CD4-positive, CD25-positive, alpha-beta regulatory T cell (primary cell): Measurements from ENCODE around the gene ZNF827. TPM values are rescaled to one million over a fixed set of nuclear protein-coding genes. Genes with fewer than 3 reads are reported as not detected.

ENCODE experiments used
- ATAC-seq, 2 donors: fragments of 150-1000 bp; cut with Tn5 transposase; one replicate each; pipeline ENCODE4 v1.10.0; 2021; ENCODE audit warnings: low read depth in 2 of 2, moderate number of reproducible peaks in 2 of 2, moderate library complexity in 1 of 2
- DNase-seq, 3 donors: peaks; one replicate each; pipeline versions ENCODE4 v3.0.0 to v3.0.0-alpha.2; 2012 to 2022; ENCODE audit warnings: mixed read lengths in 1 of 3
- H3K27ac ChIP-seq: one replicate; pipeline ENCODE4 v1.7.0; 2013; ENCODE audit warnings: mild to moderate bottlenecking, low read length; ENCODE audit not compliant: insufficient read depth, poor library complexity, severe bottlenecking
- H3K27me3 ChIP-seq: one replicate; pipeline ENCODE4 v1.7.0; 2013; ENCODE audit warnings: low read length; ENCODE audit not compliant: control insufficient read depth, insufficient read depth
- H3K36me3 ChIP-seq: one replicate; pipeline ENCODE4 v1.7.0; 2013; ENCODE audit warnings: mild to moderate bottlenecking, low read length, moderate library complexity; ENCODE audit not compliant: control insufficient read depth, insufficient read depth
- H3K4me1 ChIP-seq: 2 replicates; pipeline ENCODE4 v1.7.0; 2013; ENCODE audit warnings: mild to moderate bottlenecking, low read length; ENCODE audit not compliant: insufficient read depth, control insufficient read depth, poor library complexity, severe bottlenecking
- H3K4me3 ChIP-seq: one replicate; pipeline ENCODE4 v1.7.0; 2013; ENCODE audit warnings: low read depth, mild to moderate bottlenecking, low read length, moderate library complexity
- H3K9me3 ChIP-seq, 2 experiments: 1 replicate in 1 of 2; 2 replicates in 1 of 2; pipeline ENCODE4 v1.7.0; 2013; ENCODE audit warnings: low read length in 2 of 2, mild to moderate bottlenecking in 1 of 2, moderate library complexity in 1 of 2; ENCODE audit not compliant: control insufficient read depth in 2 of 2
- H3K27ac Mint-ChIP-seq, 3 donors: one replicate each; pipeline ENCODE4 v1.8.0; 2020 to 2022; ENCODE audit warnings: mild to moderate bottlenecking in 3 of 3, mixed read lengths in 3 of 3, moderate library complexity in 2 of 3
- H3K27me3 Mint-ChIP-seq: one replicate; pipeline ENCODE4 v1.8.0; 2022; ENCODE audit warnings: mild to moderate bottlenecking, mixed read lengths
- H3K36me3 Mint-ChIP-seq: one replicate; pipeline ENCODE4 v1.8.0; 2020; ENCODE audit warnings: mixed read lengths
- H3K4me1 Mint-ChIP-seq, 4 donors: one replicate each; pipeline ENCODE4 v1.8.0; 2020 to 2022; ENCODE audit warnings: mixed read lengths in 4 of 4, mild to moderate bottlenecking in 1 of 4
- H3K4me3 Mint-ChIP-seq, 4 donors: one replicate each; pipeline ENCODE4 v1.8.0; 2020 to 2022; ENCODE audit warnings: mild to moderate bottlenecking in 4 of 4, mixed read lengths in 4 of 4, moderate library complexity in 3 of 4
- H3K9me3 Mint-ChIP-seq, 7 donors: one replicate each; pipeline ENCODE4 v1.8.0; 2020 to 2022; ENCODE audit warnings: mixed read lengths in 7 of 7, mild to moderate bottlenecking in 3 of 7, moderate library complexity in 2 of 7
- polyA plus RNA-seq, 4 donors: library from polyadenylated mRNA; unstranded; fragments of 300-500 nt; fragmentation: Illumina TruSeq; gene quantifications; one replicate each; pipeline ENCODE4 v1.2.3, GENCODE V29; 2021
- total RNA-seq: library from RNA; stranded (reverse); gene quantifications from one replicate; pipeline ENCODE4 v1.2.3, GENCODE V29; 2022

Gene ZNF827
- total and polyA plus RNA-seq, 5 donors from 2014 or later = 0.92 to 6.0 (median 1.2) TPM

GRCh38 chr4:145773581-145774234, 164.9 kb downstream of the ZNF827 start:
- Histone ChIP-seq H3K4me3 (no peak overlapping the region), H3K36me3 (no peaks in the 10 kb centered on the region), H3K27me3 (no peaks in the 10 kb centered on the region), H3K4me1 (no peaks in the 10 kb centered on the region), H3K9me3 (no peaks in the 10 kb centered on the region), H3K27ac (no peak overlapping the region)
- H3K9me3 Mint-ChIP-seq = no peaks in the 10 kb centered on the region
- H3K4me1 Mint-ChIP-seq = no peaks in the 10 kb centered on the region
- no peak for ATAC-seq
- H3K36me3 Mint-ChIP-seq = peaks cover 33% of the 10 kb centered on the region
- DNase-seq = no peak
- H3K27ac Mint-ChIP-seq = no peak overlapping the region
- H3K27me3 Mint-ChIP-seq = no peaks in the 10 kb centered on the region
- no peak overlapping the region for H3K4me3 Mint-ChIP-seq

- Mint-ChIP-seq H3K27me3 (no peaks in the 10 kb centered on the region), H3K9me3 (peaks cover 0 to 3% (median 0%) of the 10 kb centered on the region in 7 donors), H3K36me3 (peaks cover 33% of the 10 kb centered on the region), H3K4me1 (no peaks in the 10 kb centered on the region), H3K27ac (no peak overlapping the region), H3K4me3 (no peak overlapping the region)
- ATAC-seq (no peak), DNase-seq (no peak)
- H3K4me1 ChIP-seq = no peaks in the 10 kb centered on the region
- no peak overlapping the region for H3K4me3 ChIP-seq
- H3K27me3 ChIP-seq = no peaks in the 10 kb centered on the region
- no peaks in the 10 kb centered on the region for H3K36me3 ChIP-seq
- H3K9me3 ChIP-seq = no peaks in the 10 kb centered on the region
- no peak overlapping the region for H3K27ac ChIP-seq
Measured at GRCh38 chr4:145772347-145772746, 166.3 kb downstream of the ZNF827 start.

GRCh38 chr4:145770124-145770523, 168.5 kb downstream of the ZNF827 start:
- no peak for DNase-seq

GRCh38 chr4:145769450-145770037, 169.1 kb downstream of the ZNF827 start:
- Histone ChIP-seq H3K4me3 (no peak overlapping the region), H3K27me3 (no peaks in the 10 kb centered on the region), H3K36me3 (peaks cover 6% of the 10 kb centered on the region), H3K9me3 (no peaks in the 10 kb centered on the region), H3K27ac (no peak overlapping the region), H3K4me1 (no peaks in the 10 kb centered on the region)
- peaks cover 0 to 5% (median 0%) of the 10 kb centered on the region in 7 donors for H3K9me3 Mint-ChIP-seq
- H3K36me3 Mint-ChIP-seq = peaks cover 50% of the 10 kb centered on the region
- ATAC-seq (no peak), DNase-seq (no peak)
- no peak overlapping the region for H3K4me3 Mint-ChIP-seq
- no peak overlapping the region for H3K27ac Mint-ChIP-seq
- H3K27me3 Mint-ChIP-seq = no peaks in the 10 kb centered on the region
- no peaks in the 10 kb centered on the region for H3K4me1 Mint-ChIP-seq

More at GRCh38 chr4:145770124-145770523, 168.5 kb downstream of the ZNF827 start:
- Histone ChIP-seq H3K4me3 (no peak overlapping the region), H3K27me3 (no peaks in the 10 kb centered on the region), H3K9me3 (no peaks in the 10 kb centered on the region), H3K36me3 (peaks cover 2% of the 10 kb centered on the region), H3K4me1 (no peaks in the 10 kb centered on the region), H3K27ac (no peak overlapping the region)
- no peaks in the 10 kb centered on the region for H3K27me3 Mint-ChIP-seq
- H3K27ac Mint-ChIP-seq = no peak overlapping the region
- no peak overlapping the region for H3K4me3 Mint-ChIP-seq
- peaks cover 0 to 5% (median 0%) of the 10 kb centered on the region in 7 donors for H3K9me3 Mint-ChIP-seq
- no peaks in the 10 kb centered on the region for H3K4me1 Mint-ChIP-seq
- ATAC-seq = no peak
- peaks cover 45% of the 10 kb centered on the region for H3K36me3 Mint-ChIP-seq

GRCh38 chr4:145766273-145766672, 172.3 kb downstream of the ZNF827 start:
- Mint-ChIP-seq H3K9me3 (peaks cover 0 to 5% (median 0%) of the 10 kb centered on the region in 7 donors), H3K27me3 (no peaks in the 10 kb centered on the region), H3K27ac (no peak overlapping the region), H3K4me3 (no peak overlapping the region), H3K4me1 (no peaks in the 10 kb centered on the region), H3K36me3 (peaks cover 47% of the 10 kb centered on the region)
- no peak for DNase-seq
- Histone ChIP-seq H3K36me3 (peaks cover 10% of the 10 kb centered on the region), H3K4me3 (no peak overlapping the region), H3K9me3 (no peaks in the 10 kb centered on the region), H3K4me1 (no peaks in the 10 kb centered on the region), H3K27ac (no peak overlapping the region), H3K27me3 (no peaks in the 10 kb centered on the region)
- ATAC-seq = no peak

- ATAC-seq = no peak
- Histone ChIP-seq H3K27ac (no peak overlapping the region), H3K36me3 (peaks cover 10% of the 10 kb centered on the region), H3K4me1 (no peaks in the 10 kb centered on the region), H3K9me3 (no peaks in the 10 kb centered on the region), H3K4me3 (no peak overlapping the region), H3K27me3 (no peaks in the 10 kb centered on the region)
- no peaks in the 10 kb centered on the region for H3K4me1 Mint-ChIP-seq
- H3K36me3 Mint-ChIP-seq = peaks cover 52% of the 10 kb centered on the region
- no peaks in the 10 kb centered on the region for H3K27me3 Mint-ChIP-seq
- H3K27ac Mint-ChIP-seq = no peak overlapping the region
- peaks cover 0 to 5% (median 0%) of the 10 kb centered on the region in 7 donors for H3K9me3 Mint-ChIP-seq
- DNase-seq = no peak
- H3K4me3 Mint-ChIP-seq = no peak overlapping the region
Measured at GRCh38 chr4:145763399-145763798, 175.2 kb downstream of the ZNF827 start.

GRCh38 chr4:145762719-145763118, 175.9 kb downstream of the ZNF827 start:
- Histone ChIP-seq H3K27me3 (no peaks in the 10 kb centered on the region), H3K27ac (no peak overlapping the region), H3K4me3 (no peak overlapping the region), H3K9me3 (no peaks in the 10 kb centered on the region), H3K36me3 (peaks cover 10% of the 10 kb centered on the region), H3K4me1 (no peaks in the 10 kb centered on the region)
- Mint-ChIP-seq H3K4me1 (no peaks in the 10 kb centered on the region), H3K36me3 (peaks cover 49% of the 10 kb centered on the region), H3K27ac (no peak overlapping the region), H3K4me3 (no peak overlapping the region), H3K9me3 (peaks cover 0 to 5% (median 0%) of the 10 kb centered on the region in 7 donors), H3K27me3 (no peaks in the 10 kb centered on the region)
- no peak for ATAC-seq
- no peak for DNase-seq
